HepG2 (cell line): ENCODE data around the gene ZNF584. TPM values are rescaled to one million over a fixed set of nuclear protein-coding genes. Genes with fewer than 3 reads are reported as not detected.
A peak's percentile ranks its signal among the peaks of the same experiment; 100 is the strongest.

ENCODE experiments used
- AKAP8 ChIP-seq: sonication (generic); formaldehyde crosslinking; IDR thresholded peaks from 2 replicates; pipeline ENCODE4 v1.5.1; 2020; ENCODE audit warnings: mild to moderate bottlenecking, missing genetic modification reagents
- CAMTA2 ChIP-seq: sonication (generic); formaldehyde crosslinking; IDR thresholded peaks from 2 replicates; pipeline ENCODE4 v1.4.0; 2020; ENCODE audit warnings: mild to moderate bottlenecking, missing genetic modification reagents, borderline replicate concordance
- CBFB ChIP-seq: sonication (generic); formaldehyde crosslinking; IDR thresholded peaks from 2 replicates; pipeline ENCODE4 v1.4.0; 2020; ENCODE audit warnings: missing genetic modification reagents
- FOXK2 ChIP-seq: fragments of 450-650 bp; IDR thresholded peaks from 2 replicates; pipeline ENCODE4 v1.6.1; 2016
- IRX3 ChIP-seq: sonication (generic); formaldehyde crosslinking; IDR thresholded peaks from 2 replicates; pipeline ENCODE4 v1.8.1; 2023; ENCODE audit warnings: mild to moderate bottlenecking, low read depth, missing genetic modification reagents, borderline replicate concordance
- ISX ChIP-seq: sonication (generic); formaldehyde crosslinking; conservative IDR thresholded peaks from 2 replicates; pipeline ENCODE4 v1.5.0; 2020; ENCODE audit warnings: missing genetic modification reagents
- MAX ChIP-seq: IDR thresholded peaks from 2 replicates; pipeline ENCODE4 v1.6.1; 2012; ENCODE audit warnings: inconsistent platforms
- MIER3 ChIP-seq: IDR thresholded peaks from 2 replicates; pipeline ENCODE4 v1.6.1; 2016; ENCODE audit warnings: missing compliant biosample characterization, borderline replicate concordance
- RBFOX2 ChIP-seq: fragments of 200-400 bp; formaldehyde crosslinking; IDR thresholded peaks from 2 replicates; pipeline ENCODE4 v1.6.1; 2017; ENCODE audit warnings: low read depth, mild to moderate bottlenecking, low read length
- SRY ChIP-seq: sonication (generic); formaldehyde crosslinking; IDR thresholded peaks from 2 replicates; pipeline ENCODE4 v1.8.0; 2022; ENCODE audit warnings: mild to moderate bottlenecking, missing genetic modification reagents
- TAF15 ChIP-seq: fragments of 200-400 bp; formaldehyde crosslinking; IDR thresholded peaks from one replicate; pipeline ENCODE4 v1.6.1; 2018; ENCODE audit warnings: mild to moderate bottlenecking, low read depth, low read length; ENCODE audit not compliant: poor library complexity, severe bottlenecking
- THAP11 ChIP-seq: IDR thresholded peaks from 2 replicates; pipeline ENCODE4 v1.6.1; 2016; ENCODE audit warnings: missing biosample characterization, missing genetic modification reagents
- USF2 ChIP-seq, 2 experiments: sonication (generic) in 1 of 2; formaldehyde crosslinking in 1 of 2; IDR thresholded peaks; 2 replicates each; pipeline versions ENCODE4 v1.5.1 to v1.6.1; 2011 to 2020; ENCODE audit warnings: borderline replicate concordance in 1 of 2, low read depth in 1 of 2, low read length in 1 of 2, mild to moderate bottlenecking in 1 of 2, missing genetic modification reagents in 1 of 2, moderate library complexity in 1 of 2
- ZKSCAN5 ChIP-seq: sonication (generic); formaldehyde crosslinking; IDR thresholded peaks from 2 replicates; pipeline ENCODE4 v1.5.1; 2020; ENCODE audit warnings: mild to moderate bottlenecking, missing genetic modification reagents
- ZNF367 ChIP-seq: sonication (generic); formaldehyde crosslinking; IDR thresholded peaks from 2 replicates; pipeline ENCODE4 v1.4.0; 2020; ENCODE audit warnings: missing genetic modification reagents, borderline replicate concordance
- ZNF510 ChIP-seq: sonication (generic); formaldehyde crosslinking; IDR thresholded peaks from 2 replicates; pipeline ENCODE4 v1.4.0; 2020; ENCODE audit warnings: low read depth, mild to moderate bottlenecking, missing genetic modification reagents
- ZNF562 ChIP-seq: sonication (generic); formaldehyde crosslinking; IDR thresholded peaks from 2 replicates; pipeline ENCODE4 v1.8.0; 2022; ENCODE audit warnings: missing genetic modification reagents, borderline replicate concordance
- ZNF570 ChIP-seq: sonication (generic); formaldehyde crosslinking; IDR thresholded peaks from 2 replicates; pipeline ENCODE4 v1.4.0; 2020; ENCODE audit warnings: mild to moderate bottlenecking, missing genetic modification reagents, borderline replicate concordance
- ZNF580 ChIP-seq: IDR thresholded peaks from 2 replicates; pipeline ENCODE4 v1.6.1; 2016; ENCODE audit warnings: low read depth, borderline replicate concordance
- ZNF607 ChIP-seq: sonication (generic); formaldehyde crosslinking; IDR thresholded peaks from 2 replicates; pipeline ENCODE4 v1.5.1; 2020; ENCODE audit warnings: missing genetic modification reagents, mild to moderate bottlenecking, borderline replicate concordance
- ZNF616 ChIP-seq: sonication (generic); formaldehyde crosslinking; IDR thresholded peaks from 2 replicates; pipeline ENCODE4 v1.5.0; 2020; ENCODE audit warnings: low read depth, mild to moderate bottlenecking, missing genetic modification reagents
- ZNF883 ChIP-seq: sonication (generic); formaldehyde crosslinking; IDR thresholded peaks from 2 replicates; pipeline ENCODE4 v1.5.1; 2020; ENCODE audit warnings: mild to moderate bottlenecking, missing genetic modification reagents; ENCODE audit errors: not compliant biosample characterization
- polyA plus RNA-seq, 8 experiments: library from polyadenylated mRNA; depleted of rRNA in 3 of 8; stranded (reverse) in 7 of 8; unstranded in 1 of 8; fragments of >200 nt; fragmentation: Illumina TruSeq in 4 of 8; extraction: Trizol in 4 of 8; gene quantifications; 2 replicates each; pipeline versions ENCODE4 v1.2.1 to v1.2.3, GENCODE V29; 2011 to 2016; ENCODE audit warnings: low read depth in 4 of 8, missing spikeins in 1 of 8, mixed read lengths in 1 of 8; ENCODE audit not compliant: insufficient read depth in 1 of 8
- total RNA-seq, 5 experiments: library from RNA; depleted of rRNA; stranded (reverse); fragments of >200 nt; fragmentation: Illumina TruSeq; extraction: Trizol; gene quantifications; 2 replicates each; pipeline ENCODE4 v1.2.3, GENCODE V29; 2016; ENCODE audit warnings: low read depth in 1 of 5
- TF ChIP-seq, protein P1 (sequence below): sonication (generic); formaldehyde crosslinking; IDR thresholded peaks from 2 replicates; pipeline ENCODE4 v1.9.0; 2022; ENCODE audit warnings: missing genetic modification reagents, mild to moderate bottlenecking, borderline replicate concordance
- TF ChIP-seq, protein P2 (sequence below): sonication (generic); formaldehyde crosslinking; IDR thresholded peaks from 2 replicates; pipeline ENCODE4 v1.4.0; 2020; ENCODE audit warnings: missing genetic modification reagents

ZNF584 gene
- total and polyA plus RNA-seq, 2 of the 13 experiments (the other 11 are each of a cell fraction or from before 2014, with no cell fraction given): 2.4 to 7.0 TPM

DNA sequence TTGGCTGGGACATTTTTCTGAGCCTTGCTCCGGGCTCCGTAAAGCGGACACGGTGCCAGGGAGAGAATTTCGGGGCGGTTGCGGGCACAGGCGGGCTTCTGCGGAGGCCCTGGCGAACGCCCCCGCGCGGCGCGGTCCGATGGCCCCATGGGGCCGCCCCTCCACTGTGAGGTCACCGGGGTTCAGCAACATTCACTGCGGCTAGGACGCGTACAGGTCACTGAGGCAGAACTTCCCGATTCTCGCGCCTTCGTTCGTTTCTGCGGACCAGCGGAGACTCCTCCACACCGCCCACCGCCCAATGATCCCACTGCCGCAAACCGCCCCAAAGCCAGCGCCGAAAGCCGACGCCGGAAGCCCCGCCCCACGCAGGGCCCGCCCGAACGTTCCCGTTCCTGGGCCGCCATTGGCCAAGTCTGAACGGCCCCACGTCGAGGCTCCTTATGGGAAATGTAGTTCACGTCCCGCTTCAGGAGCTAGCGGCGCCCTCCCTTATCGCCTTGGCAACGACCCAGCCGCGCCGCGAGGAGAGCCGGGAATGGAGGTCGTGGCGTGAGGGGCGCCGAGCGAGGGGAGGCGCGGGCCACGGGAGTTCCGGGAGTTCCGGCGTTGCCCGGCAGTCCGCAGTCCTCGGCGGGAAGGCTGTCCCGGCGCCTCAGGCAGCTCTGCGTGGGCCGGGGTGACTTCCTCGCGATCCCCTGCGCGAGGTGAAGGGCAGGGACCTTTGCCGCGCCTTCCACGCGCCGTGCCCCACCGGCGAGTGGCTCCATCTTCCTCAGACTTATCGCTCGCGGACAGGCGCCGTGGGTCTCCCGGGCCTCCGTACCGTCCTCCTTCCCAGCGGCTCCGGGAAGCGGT, at the start of gene ZNF584 (continued):
- TF ChIP-seq USF2 (IDR thresholded peaks at IDR 0.05; ENCODE audit: low read depth, low read length) (no peak), USF2 (CRISPR knock-in tag; IDR thresholded peaks at IDR 0.05; ENCODE audit: borderline replicate concordance) (no peak; the same call in 1 of the 2 replicates), ISX (no peak), ZNF607 (CRISPR knock-in tag) (peak; percentile 87), IRX3 (CRISPR knock-in tag) (0 out of 2 replicates have a peak, but pooled peaks have one; percentile 66), ZNF580 (CRISPR knock-in tag) (no peak), AKAP8 (CRISPR knock-in tag) (0 out of 2 replicates have a peak, but pooled peaks have one; percentile 20), MIER3 (CRISPR knock-in tag) (peak; percentile 52; the same call in 1 of the 2 replicates), RBFOX2 (peak; percentile 89), ZNF570 (CRISPR knock-in tag) (no peak), CAMTA2 (peak; percentile 84; the same call in 1 of the 2 replicates), ZNF510 (CRISPR knock-in tag) (peak; percentile 96), ZNF367 (CRISPR knock-in tag) (no peak), ZKSCAN5 (CRISPR knock-in tag) (no peak), ZNF616 (no peak), MAX (peak; percentile 64), ZNF883 (peak; percentile 28), SRY (CRISPR knock-in tag) (no peak), TAF15 (no peak), CBFB (peak; percentile 57; the same call in 1 of the 2 replicates), ZNF562 (CRISPR knock-in tag) (no peak), FOXK2 (no peak), THAP11 (CRISPR knock-in tag) (peak; percentile 99)
- TF ChIP-seq, protein P1, sequence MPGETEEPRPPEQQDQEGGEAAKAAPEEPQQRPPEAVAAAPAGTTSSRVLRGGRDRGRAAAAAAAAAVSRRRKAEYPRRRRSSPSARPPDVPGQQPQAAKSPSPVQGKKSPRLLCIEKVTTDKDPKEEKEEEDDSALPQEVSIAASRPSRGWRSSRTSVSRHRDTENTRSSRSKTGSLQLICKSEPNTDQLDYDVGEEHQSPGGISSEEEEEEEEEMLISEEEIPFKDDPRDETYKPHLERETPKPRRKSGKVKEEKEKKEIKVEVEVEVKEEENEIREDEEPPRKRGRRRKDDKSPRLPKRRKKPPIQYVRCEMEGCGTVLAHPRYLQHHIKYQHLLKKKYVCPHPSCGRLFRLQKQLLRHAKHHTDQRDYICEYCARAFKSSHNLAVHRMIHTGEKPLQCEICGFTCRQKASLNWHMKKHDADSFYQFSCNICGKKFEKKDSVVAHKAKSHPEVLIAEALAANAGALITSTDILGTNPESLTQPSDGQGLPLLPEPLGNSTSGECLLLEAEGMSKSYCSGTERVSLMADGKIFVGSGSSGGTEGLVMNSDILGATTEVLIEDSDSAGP: peak; percentile 76
- TF ChIP-seq, protein P2, sequence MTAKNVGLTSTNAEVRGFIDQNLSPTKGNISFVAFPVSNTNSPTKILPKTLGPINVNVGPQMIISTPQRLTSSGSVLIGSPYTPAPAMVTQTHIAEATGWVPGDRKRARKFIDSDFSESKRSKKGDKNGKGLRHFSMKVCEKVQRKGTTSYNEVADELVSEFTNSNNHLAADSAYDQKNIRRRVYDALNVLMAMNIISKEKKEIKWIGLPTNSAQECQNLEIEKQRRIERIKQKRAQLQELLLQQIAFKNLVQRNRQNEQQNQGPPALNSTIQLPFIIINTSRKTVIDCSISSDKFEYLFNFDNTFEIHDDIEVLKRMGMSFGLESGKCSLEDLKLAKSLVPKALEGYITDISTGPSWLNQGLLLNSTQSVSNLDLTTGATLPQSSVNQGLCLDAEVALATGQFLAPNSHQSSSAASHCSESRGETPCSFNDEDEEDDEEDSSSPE (CRISPR knock-in tag): 0 out of 2 replicates have a peak, but pooled peaks have one; percentile 72
